HEK293T (cell line): ENCODE measurements around the gene ABLIM2.

Experiments
- CTCF ChIA-PET: fragments of 350-600 bp; formaldehyde crosslinking; extraction: SDS; loops from one replicate; lab custom pipeline; 2021; ENCODE audit warnings: antibody characterized with exemption, inconsistent platforms; lab: Yijun Ruan, JAX
- POLR2A ChIA-PET: fragments of 350-600 bp; formaldehyde crosslinking; extraction: SDS; loops from one replicate; lab custom pipeline; 2020; ENCODE audit warnings: antibody characterized with exemption, inconsistent platforms; lab: Yijun Ruan, JAX
- DNase-seq: peaks from one replicate; pipeline ENCODE4 v3.0.0; 2012; ENCODE audit warnings: mixed read lengths; ENCODE audit errors: extremely low spot score
- ARNT ChIP-seq: fragments of 450-650 bp; IDR thresholded peaks from 2 replicates; pipeline ENCODE4 v1.6.1; 2017; ENCODE audit warnings: mild to moderate bottlenecking
- BHLHE40 ChIP-seq: fragments of 450-650 bp; IDR thresholded peaks from 2 replicates; pipeline ENCODE4 v1.6.1; 2016; ENCODE audit warnings: mild to moderate bottlenecking, moderate library complexity, borderline replicate concordance
- CTBP1 ChIP-seq: fragments of 450-650 bp; IDR thresholded peaks from 2 replicates; pipeline ENCODE4 v1.6.1; 2016; ENCODE audit warnings: borderline replicate concordance
- ELF4 ChIP-seq: fragments of 450-650 bp; IDR thresholded peaks from 2 replicates; pipeline ENCODE4 v1.6.1; 2017; ENCODE audit warnings: antibody characterized with exemption
- FOXA1 ChIP-seq: fragments of 450-650 bp; IDR thresholded peaks from 2 replicates; pipeline ENCODE4 v1.6.1; 2016; ENCODE audit warnings: mild to moderate bottlenecking
- FOXK2 ChIP-seq: fragments of 450-650 bp; IDR thresholded peaks from 2 replicates; pipeline ENCODE4 v1.6.1; 2016; ENCODE audit warnings: mild to moderate bottlenecking
- FOXM1 ChIP-seq: fragments of 450-650 bp; IDR thresholded peaks from 2 replicates; pipeline ENCODE4 v1.6.1; 2017; ENCODE audit warnings: mild to moderate bottlenecking, borderline replicate concordance
- HDGF ChIP-seq: fragments of 450-650 bp; IDR thresholded peaks from 2 replicates; pipeline ENCODE4 v1.6.1; 2017; ENCODE audit warnings: antibody characterized with exemption, borderline replicate concordance
- L3MBTL2 ChIP-seq: fragments of 450-650 bp; conservative IDR thresholded peaks from 2 replicates; pipeline ENCODE4 v1.6.1; 2016; ENCODE audit warnings: mild to moderate bottlenecking
- LEF1 ChIP-seq: fragments of 450-650 bp; IDR thresholded peaks from 2 replicates; pipeline ENCODE4 v1.6.1; 2017; ENCODE audit warnings: mild to moderate bottlenecking, borderline replicate concordance
- NFRKB ChIP-seq: fragments of 450-650 bp; IDR thresholded peaks from 2 replicates; pipeline ENCODE4 v1.6.1; 2016; ENCODE audit warnings: mild to moderate bottlenecking, moderate library complexity
- PKNOX1 ChIP-seq: fragments of 450-650 bp; IDR thresholded peaks from 2 replicates; pipeline ENCODE4 v1.6.1; 2016
- SP1 ChIP-seq: fragments of 450-650 bp; IDR thresholded peaks from 2 replicates; pipeline ENCODE4 v1.6.1; 2017
- SUZ12 ChIP-seq: fragments of 450-650 bp; IDR thresholded peaks from 2 replicates; pipeline ENCODE4 v1.6.1; 2016; ENCODE audit warnings: mild to moderate bottlenecking
- TARDBP ChIP-seq: fragments of 450-650 bp; IDR thresholded peaks from 2 replicates; pipeline ENCODE4 v1.6.1; 2016
- ZNF384 ChIP-seq: fragments of 450-650 bp; IDR thresholded peaks from 2 replicates; pipeline ENCODE4 v1.6.1; 2016

Gene ABLIM2

GRCh38 chr4:7980036-7980435 lies 178.6 kb downstream of the ABLIM2 start:
- POLR2A ChIA-PET: interaction anchor here (1.5 kb wide), 1 partner anchor 40 kb away, joined by 6 read pairs; the partner anchor contains the start of gene AFAP1
- TF ChIP-seq SUZ12: no peak
- no peak for TF ChIP-seq TARDBP
- no peak for TF ChIP-seq LEF1
- TF ChIP-seq L3MBTL2: no peak
- no peak for TF ChIP-seq ELF4
- no peak for TF ChIP-seq SP1
- TF ChIP-seq ZNF384: no peak
- TF ChIP-seq ARNT: no peak
- no peak for TF ChIP-seq PKNOX1
- TF ChIP-seq HDGF: no peak
- no peak for TF ChIP-seq FOXA1
- CTCF ChIA-PET: interaction anchor here (0.6 to 0.9 kb wide), 2 partner anchors 174 to 176 kb away, joined by 3 read pairs; no protein-coding TSS in a partner anchor
- no peak for DNase-seq

GRCh38 chr4:7979652-7979968 lies 179.0 kb downstream of the ABLIM2 start:
- no peak for DNase-seq
- POLR2A ChIA-PET: interaction anchor here (1.5 kb wide), 1 partner anchor 40 kb away, joined by 6 read pairs; the partner anchor contains the start of gene AFAP1
- CTCF ChIA-PET: interaction anchor here (0.6 kb wide), 1 partner anchor 173 kb away, joined by 3 read pairs; no protein-coding TSS in a partner anchor
- TF ChIP-seq L3MBTL2 (no peak), LEF1 (no peak), PKNOX1 (no peak), SUZ12 (no peak), CTBP1 (no peak)

- TF ChIP-seq FOXM1: no peak
- TF ChIP-seq TARDBP: no peak
- TF ChIP-seq NFRKB: no peak
- TF ChIP-seq FOXA1: no peak
- TF ChIP-seq ARNT: no peak
- TF ChIP-seq PKNOX1: no peak
- TF ChIP-seq FOXK2: no peak
- no peak for TF ChIP-seq LEF1
- TF ChIP-seq BHLHE40: no peak
- TF ChIP-seq HDGF: no peak
- no peak for TF ChIP-seq ELF4
- no peak for TF ChIP-seq L3MBTL2
- TF ChIP-seq SP1: no peak
- no peak for TF ChIP-seq ZNF384
- TF ChIP-seq SUZ12: no peak
- no peak for TF ChIP-seq CTBP1
- ChIA-PET POLR2A (interaction anchor here (1.5 kb wide), 1 partner anchor 39 kb away, joined by 6 read pairs; the partner anchor contains the start of gene AFAP1), CTCF (interaction anchor here (1.2 to 1.5 kb wide), 2 partner anchors 135 to 177 kb away, joined by 3 to 5 read pairs; no protein-coding TSS in a partner anchor)
- DNase-seq: no peak
Measured at GRCh38 chr4:7978907-7979651, 179.5 kb downstream of the ABLIM2 start.

- TF ChIP-seq LEF1 (no peak), PKNOX1 (no peak), ZNF384 (no peak), CTBP1 (no peak), ELF4 (no peak), SP1 (no peak), FOXA1 (no peak), HDGF (no peak), SUZ12 (no peak), BHLHE40 (no peak), ARNT (no peak), TARDBP (no peak), L3MBTL2 (no peak), FOXM1 (no peak), NFRKB (no peak), FOXK2 (no peak)
- ChIA-PET CTCF (interaction anchor here (0.6 to 1.5 kb wide), 4 partner anchors 11 to 177 kb away, joined by 3 to 5 read pairs (median 3); no protein-coding TSS in a partner anchor), POLR2A (interaction anchor here (1.5 kb wide), 1 partner anchor 39 kb away, joined by 6 read pairs; the partner anchor contains the start of gene AFAP1)
- DNase-seq: no peak
Measured at GRCh38 chr4:7978489-7978888, 180.1 kb downstream of the ABLIM2 start.

- ChIA-PET POLR2A (no interaction called here), CTCF (no interaction called here)
- DNase-seq: no peak
- TF ChIP-seq ELF4 (no peak), FOXM1 (no peak), L3MBTL2 (no peak)
Measured at GRCh38 chr4:7976634-7977033, 182.0 kb downstream of the ABLIM2 start.
